GM18507 (cell line): ENCODE measurements around the gene PNMA5.

Source experiments
- DNase-seq: peaks from one replicate; pipeline ENCODE4 v3.0.0; 2011; ENCODE audit warnings: low read depth; ENCODE audit not compliant: insufficient read length; ENCODE audit errors: extremely low spot score
- FAIRE-seq: peaks from 2 replicates; lab custom pipeline; 2011; peaks lifted over from hg19 to GRCh38; lab: Jason Lieb, UNC

Gene PNMA5

DNA sequence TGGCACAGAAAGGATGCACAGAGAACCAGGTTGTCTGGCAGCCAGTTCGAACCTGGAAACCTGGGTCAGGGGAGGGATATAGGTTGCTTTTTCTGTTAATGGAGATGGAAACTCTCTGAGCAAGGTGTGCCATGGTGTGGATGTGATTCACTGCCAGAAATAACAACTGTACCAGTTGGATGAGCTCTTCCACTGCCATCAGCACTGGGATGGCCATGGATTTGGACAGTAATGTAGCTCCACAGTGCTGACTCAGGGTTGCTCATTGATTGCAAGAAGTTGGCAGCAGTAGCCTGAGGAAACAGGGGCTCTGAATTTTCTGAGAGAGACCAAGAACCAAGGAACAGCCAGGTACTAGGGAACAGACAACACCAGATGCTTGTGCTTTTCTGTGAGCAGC is 33.8 kb downstream of the PNMA5 start:
- no peak for DNase-seq
- no peak for FAIRE-seq

DNA sequence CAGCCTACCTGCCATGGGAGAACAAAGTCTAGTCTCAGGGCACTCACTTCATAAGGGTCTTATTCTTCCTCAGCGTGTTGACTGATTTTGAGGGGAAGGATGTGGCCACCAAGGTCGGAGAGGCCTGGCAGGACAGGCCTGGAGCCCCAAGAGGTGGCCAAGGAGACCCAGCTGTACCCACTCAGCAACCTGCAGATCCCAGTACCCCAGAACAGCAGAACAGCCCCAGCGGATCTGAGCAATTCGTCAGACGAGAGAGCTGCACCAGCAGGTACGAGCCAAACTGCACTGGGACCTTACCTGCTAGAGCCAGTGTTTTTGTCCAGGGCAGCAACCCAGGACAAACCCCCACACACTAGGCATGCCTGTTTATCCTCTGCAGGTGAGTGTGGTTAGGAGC is 34.3 kb downstream of the PNMA5 start:
- FAIRE-seq (no peak), DNase-seq (no peak)

DNA sequence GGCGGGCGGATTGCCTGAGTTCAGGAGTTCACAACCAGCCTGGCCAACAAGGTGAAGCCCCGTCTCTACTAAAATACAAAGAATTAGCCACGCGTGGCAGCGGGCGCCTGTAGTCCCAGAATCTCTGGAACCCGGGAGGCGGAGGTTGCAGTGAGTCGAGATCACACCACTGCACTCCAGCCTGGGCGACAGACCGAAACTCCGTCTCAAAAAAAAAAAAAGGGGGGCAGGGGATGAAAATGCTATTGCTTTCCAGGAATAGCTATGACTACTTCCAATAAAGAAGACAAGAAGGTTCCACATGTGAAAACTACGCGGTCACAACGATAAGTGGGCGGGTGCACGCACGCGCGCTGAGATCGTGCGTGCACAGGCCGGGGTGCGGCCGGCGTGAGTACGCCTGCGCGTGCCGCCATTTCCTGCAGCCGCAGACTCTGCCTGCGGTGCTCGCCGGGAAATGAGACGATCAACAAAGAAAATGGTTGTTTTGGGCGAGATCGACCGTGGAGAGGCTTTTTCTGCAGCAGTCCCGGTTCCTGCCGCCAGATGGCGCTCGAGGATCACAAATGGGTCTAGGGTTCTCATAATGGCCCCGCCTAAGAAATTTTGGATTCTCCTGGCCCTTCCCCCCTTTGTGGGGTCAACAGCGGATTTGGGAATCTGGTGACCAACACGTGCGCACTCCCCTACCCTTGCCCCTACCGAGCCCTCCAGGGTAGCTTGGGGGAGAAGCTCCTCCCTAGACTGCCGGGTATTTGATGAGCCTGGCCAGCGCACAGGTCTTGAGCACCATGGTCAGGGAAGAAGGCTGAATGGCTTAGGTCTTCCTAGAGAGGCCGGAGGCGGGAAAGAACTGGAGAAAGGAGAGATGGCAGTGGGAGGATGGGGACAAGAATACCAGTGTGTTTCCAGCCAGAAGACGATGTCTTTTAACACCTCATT is 35.1 kb downstream of the PNMA5 start:
- DNase-seq: peak; percentile 60
- peak; percentile 100 for FAIRE-seq

DNA sequence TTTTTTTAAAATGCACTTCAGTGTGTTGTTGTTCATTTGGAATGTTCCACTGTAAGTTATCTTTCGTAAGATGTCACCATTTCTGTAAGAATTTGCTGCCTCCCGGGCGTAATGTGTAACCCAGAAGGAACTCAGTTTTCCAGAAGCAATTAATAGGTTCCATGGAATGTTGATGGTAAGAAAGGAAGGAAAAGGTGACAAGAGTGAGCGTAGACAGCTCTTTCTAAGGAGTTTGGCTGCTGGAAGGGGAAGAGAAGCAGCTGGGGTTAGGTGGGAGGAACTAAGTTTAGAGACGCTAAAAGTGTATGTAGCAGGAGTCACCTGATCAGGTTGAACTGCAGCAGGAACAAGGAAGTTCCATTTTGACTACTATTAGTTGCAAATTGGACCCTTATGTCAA is 35.9 kb downstream of the PNMA5 start:
- FAIRE-seq: peak; percentile 74
- DNase-seq: no peak

DNA sequence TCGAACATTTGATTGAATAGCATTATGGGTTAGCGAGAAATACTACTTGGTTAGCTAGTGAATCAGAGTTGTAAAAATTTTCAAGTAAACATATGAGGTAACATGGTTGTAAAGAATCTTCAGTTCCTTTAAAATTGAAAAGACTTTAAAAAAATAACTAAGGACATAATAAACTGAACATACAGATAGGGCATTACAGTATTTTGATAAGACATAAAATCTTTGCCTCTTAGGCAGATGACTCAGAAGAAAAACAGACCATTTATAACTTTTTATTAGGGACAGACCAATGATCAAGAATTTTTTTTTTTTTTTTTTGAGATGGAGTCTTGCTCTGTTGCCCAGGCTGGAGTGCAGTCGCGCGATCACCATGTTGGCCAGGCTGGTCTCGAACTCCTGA is 43.1 kb downstream of the PNMA5 start:
- no peak for DNase-seq
- no peak for FAIRE-seq

DNA sequence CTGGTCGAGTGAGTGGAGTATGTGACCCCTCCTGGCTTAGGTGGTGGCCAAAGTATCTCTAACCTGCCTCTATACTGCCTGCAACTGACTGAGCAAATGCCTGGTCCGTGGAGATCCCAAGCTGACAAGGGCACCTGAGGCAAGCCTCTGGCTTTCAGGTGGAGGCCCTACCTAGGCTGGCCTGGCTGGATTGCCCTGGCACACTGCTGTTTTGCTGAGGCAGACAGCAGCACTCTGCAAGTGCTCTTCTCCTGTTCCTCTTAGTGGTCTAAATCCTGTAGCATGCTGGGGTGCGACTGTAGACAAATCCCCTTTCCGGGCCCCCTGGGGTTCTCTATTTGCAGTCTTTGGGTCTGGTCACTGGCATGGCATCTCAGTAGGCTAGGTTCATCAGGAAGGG is 44.8 kb downstream of the PNMA5 start:
- FAIRE-seq: no peak

DNA sequence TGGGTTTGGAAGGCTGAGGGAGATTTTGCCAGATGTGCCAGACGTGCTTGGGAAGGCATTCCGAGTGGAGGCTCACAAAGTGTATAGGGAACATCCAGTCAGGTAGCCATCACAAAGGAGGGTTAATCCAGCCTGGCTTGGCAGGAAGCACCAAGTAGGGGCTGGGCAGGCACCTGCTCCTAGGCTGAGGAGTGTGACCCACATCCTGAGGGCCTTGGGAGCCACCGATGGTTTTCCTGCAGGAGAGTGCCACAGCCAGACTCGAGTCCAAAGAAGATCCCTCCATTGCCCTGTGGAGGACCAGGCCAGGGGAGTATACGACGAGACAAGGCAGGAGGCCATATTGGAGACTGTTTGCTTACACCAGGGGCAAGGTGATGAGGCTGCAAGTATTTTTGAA is 47.2 kb downstream of the PNMA5 start:
- FAIRE-seq: no peak
- DNase-seq: no peak

More for the DNA sequence above, 44.8 kb downstream of the PNMA5 start:
- DNase-seq: no peak

DNA sequence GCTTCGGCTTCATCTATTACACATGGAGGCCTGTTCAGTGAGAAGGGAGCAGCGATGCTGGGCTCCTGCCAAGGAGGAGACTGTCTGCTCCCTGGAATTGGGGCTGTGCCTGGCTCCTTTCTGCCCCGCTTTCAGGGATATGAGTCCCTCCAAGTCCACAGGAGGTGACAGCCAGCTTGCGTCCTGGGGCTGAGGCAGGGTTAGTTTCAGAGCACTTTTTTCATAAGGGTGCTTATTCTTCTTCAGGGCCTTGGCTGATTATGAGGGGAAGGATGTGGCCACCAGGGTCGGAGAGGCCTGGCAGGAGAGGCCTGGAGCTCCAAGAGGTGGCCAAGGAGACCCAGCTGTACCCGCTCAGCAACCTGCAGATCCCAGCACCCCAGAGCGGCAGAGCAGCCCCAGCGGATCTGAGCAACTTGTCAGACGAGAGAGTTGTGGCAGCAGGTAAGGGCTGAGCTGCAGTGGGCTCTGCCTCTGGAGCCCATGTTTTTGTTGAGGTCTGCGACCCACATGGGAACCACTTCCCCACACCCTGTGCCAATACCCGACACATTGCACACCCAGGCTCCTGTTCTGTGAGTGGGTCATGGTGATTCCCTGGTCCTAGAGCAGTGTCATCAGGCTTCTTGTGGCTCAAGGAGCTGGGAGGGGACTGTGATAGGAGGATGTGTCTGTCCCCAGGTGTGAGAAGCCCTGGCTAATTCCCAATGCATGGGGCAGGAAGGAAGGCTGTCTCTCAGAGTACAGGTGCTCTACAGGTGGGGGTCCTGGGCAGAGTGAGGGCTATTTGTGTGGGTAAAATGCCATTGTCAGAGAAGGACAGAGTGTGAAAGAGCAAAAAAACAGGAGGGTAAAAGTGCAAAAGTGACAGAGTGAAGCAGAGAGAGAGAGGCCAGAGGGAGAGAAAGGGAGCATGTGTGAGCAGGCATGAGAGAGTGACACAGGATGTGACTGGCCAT is 48.6 kb downstream of the PNMA5 start:
- FAIRE-seq: no peak
- DNase-seq: no peak

DNA sequence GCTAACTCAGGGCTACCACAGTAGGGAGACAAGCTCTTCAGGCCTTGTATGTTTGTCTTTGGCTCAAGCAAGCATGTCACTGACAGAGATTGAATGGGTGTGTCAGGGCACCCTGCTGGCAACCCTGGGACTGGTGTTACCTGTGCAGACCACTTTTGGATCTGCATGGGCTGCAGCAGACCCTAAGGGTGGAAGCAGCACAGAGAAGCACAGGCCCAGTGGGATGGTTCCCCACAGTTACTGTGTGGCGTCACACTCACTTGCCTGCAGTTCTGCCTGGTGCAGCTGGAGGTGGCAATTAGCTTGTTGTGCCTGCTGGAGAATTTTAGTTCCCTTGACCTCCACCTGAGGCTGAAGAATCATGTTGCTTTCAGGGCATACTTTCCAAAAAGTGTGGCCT is 50.1 kb downstream of the PNMA5 start:
- DNase-seq (no peak), FAIRE-seq (no peak)

DNA sequence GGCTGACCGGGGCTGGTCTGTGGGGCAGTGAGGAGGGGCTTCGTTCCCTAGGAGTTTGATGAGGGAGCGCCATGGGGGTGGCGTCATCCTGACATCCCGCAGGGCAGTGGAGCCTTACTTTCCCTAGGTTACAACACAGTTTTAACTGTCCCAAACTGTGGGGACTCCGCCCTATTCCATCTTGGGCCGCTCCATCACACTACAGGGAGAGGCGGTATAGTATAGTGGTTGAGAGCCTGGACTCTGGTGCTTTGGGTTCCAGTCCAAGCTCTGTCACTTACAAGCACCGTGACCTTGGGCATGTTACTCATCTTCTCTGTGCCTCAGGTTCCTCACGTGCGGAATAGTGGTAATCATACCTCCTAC is 51.9 kb downstream of the PNMA5 start:
- no peak for FAIRE-seq
- DNase-seq: no peak

DNA sequence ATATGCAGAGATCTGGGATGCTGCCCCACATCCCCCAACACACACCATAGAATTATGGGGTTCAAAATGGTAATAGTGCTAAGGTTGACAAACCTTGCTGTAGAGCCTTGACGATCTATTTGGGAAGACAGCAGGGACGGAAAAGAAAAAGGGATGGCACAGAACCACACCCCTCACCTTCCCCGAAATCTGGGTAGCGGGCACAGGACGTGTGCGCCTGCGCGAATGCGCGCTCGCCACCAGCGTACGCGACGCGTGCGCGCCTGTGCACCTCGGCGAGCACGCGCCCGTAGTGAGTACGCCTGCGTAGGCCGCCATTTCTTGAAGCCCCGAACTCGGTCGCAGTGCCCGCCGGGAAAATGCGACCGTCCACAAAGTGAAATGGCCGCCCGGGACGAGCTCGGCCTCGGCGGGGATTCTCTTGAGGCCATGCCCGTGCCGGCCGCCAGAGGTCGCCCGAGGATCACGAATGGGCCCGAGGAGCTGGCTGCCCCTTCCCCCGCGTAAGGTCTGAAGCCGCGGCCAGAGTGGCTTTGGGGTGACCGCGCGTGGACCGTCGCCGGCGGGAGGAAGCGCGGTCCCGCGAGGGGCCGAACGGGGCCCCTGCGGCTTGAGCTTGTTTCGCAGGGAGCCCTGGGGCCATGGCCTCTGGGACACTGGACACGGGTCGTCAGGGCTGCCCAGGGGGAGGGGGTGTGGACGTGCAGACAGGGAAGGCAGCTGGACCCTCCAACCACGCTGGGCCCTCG is 52.4 kb downstream of the PNMA5 start:
- DNase-seq (peak; percentile 84), FAIRE-seq (peak; percentile 100)
